HG02610 (cell line): ENCODE results near the gene TPM2.
"Not testable (repeated sequence)": the region's sequence is repeated elsewhere in the genome, so short reads cannot be mapped to it uniquely, and the experiment has no call there.

ENCODE experiments used
- ATAC-seq: cut with Tn5 transposase; IDR thresholded peaks from one replicate; pipeline ENCODE4 v1.9.1; 2021; ENCODE audit warnings: mild to moderate bottlenecking, moderate library complexity; ENCODE audit not compliant: unreplicated experiment

Gene TPM2

DNA sequence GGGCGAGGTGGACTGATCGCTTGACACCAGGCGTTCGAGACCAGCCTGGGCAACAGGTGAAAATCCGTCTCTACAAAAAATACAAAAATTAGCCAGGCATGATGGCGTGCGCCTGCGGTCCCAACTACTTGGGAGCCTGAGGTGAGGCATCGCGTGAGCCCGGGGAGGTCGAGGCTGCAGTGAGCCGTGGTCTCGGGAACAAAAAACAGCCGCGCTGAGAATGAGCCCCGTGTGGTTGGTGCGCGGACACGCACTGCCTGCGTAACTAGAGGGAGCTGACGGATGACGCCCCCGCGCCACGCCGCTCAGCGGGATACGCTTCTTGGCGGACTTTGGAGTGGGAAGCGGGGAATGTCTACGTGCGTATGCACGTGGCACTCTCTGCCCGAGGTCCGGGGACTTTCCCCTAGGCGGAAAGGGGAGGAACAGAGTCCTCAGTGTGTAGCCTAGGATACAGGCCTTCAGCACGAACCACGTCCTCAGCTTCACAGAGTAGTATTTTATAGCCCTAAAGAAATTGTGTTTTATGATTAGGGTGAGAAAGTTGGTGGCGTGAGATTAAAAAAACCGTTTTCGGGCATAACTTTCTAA, 32.1 kb downstream of the TPM2 start, which contains the start of gene RMRP:
Gene RMRP (minus strand): TSS at position 474 of the 591 bp plus-strand sequence.
- peak; percentile 86 for ATAC-seq

DNA sequence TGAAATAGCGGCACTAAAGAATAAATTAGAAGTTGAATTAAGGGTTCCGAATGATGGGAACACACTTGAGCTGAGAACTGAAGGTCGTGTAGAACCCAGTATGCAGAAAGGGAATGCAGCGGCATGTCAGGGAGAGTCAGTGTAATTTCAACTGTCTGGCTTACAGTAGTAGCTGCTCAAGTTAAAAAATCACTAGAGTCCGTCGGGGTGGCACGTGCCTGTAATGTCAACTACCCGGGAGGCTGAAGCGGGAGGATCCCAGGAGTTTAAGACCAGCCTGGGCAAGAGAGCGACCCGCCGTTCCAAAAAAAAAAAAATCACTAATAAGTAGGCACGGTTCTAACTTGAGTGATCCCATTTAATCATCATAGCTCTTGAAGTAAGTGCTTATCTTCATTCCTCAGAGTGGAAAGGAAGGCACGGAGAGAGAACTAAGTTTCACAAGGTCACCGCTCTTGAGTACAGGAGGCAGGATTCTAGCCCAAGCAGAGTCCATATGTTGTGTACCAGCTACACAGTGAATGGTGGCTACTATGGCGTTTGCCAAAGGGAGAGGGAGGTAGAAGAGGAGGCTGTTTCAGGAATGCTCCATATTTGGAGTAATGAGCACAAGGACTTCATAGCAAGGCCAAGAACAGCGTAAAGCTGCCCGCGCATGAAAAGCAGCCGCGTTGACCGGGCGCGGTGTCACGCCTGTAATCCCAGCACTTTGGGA, 32.7 kb downstream of the TPM2 start:
- no peak for ATAC-seq

DNA sequence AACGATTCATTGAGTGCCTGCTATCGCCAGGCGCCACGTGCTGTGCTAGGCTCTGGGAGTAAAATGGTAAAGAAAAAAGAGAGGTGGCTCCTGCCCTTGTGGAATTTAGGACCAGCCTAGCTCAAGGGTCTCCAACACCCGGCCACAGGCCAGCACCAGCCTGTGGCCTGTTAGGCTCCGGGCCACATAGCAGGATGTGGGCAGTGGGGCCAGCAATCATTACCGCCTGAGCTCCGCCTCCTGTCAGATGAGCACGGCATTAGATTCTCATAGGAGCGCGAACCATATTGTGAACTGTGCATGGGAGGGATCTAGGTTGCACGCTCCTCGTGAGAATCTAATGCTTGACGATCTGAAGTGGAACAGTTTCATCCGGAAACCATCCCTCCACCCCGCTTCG, 33.4 kb downstream of the TPM2 start:
- no peak for ATAC-seq

DNA sequence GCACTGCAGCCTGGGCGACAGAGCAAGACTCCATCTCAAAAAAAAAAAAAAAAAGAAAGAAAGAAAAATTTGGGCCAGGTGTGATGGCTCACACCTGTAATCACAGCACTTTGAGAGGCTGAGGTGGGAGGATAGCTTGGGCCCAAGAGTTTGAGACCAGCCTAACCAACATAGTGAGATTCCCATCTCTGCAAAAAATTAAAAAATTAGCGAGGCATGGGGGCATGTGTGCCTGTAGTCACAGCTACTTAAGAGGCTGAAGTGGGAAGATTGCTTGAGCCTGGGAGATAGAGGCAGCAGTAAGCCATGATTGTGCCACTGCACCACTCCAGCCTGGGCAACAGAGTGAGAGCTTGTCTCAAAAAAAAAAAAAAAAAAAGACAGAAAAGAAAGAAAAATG, 36.1 kb downstream of the TPM2 start:
- no peak for ATAC-seq

DNA sequence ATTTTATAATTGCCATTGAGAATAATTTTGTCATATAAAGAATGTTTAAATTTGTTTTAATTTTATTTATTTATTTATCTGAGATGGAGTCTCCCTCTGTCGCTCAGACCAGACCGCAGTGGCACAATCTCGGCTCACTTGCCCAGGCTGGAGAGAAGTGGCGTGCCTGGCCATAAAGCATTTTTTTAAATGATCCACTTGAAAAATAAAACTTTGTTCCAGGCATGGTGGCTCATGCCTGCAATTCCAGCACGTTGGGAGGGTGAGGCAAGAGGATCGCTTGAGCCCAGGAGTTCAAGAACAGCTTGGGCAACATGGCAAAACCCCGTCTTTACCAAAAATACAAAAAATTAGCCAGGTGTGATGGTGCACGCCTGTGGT, 36.9 kb downstream of the TPM2 start:
- ATAC-seq, result no peak

DNA sequence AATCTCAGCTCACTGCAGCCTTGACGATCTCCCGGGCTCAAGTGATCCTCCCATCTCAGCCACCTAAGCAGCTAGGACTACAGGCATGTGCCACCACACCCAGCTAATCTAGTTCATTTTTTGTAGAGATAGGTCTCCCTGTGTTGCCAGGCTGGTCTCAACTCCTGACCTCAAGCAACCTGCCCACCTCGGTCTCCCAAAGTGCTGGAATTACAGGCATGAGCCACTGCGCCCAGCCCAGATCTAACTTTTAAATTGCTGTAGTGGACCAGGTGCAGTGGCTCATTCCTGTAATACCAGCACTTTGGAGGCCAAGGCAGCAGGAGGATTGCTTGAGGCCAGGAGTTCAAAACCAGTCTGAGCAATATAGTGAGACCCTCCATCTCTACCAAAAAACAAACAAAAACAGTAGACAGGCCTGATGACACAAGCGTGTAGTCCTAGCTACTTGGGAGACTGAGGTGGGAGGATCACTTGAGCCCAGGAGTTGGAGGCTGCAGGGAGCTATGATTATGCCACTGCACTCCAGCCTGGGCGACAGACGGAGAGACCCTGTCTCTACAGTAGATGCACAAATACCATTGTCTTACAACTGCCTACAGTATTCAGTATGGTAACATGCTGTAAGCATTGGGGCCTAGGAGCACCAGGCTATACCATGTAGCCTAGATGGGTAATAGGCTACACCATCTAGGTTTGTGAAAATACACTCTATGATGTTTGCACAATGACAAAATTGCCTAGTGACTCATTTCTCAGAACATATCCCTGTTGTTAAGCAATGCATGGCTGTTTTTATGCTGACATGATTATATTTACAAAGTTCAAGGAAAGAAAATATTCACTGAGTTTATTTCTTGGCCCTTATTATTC, 37.5 kb downstream of the TPM2 start:
- ATAC-seq, result no peak

DNA sequence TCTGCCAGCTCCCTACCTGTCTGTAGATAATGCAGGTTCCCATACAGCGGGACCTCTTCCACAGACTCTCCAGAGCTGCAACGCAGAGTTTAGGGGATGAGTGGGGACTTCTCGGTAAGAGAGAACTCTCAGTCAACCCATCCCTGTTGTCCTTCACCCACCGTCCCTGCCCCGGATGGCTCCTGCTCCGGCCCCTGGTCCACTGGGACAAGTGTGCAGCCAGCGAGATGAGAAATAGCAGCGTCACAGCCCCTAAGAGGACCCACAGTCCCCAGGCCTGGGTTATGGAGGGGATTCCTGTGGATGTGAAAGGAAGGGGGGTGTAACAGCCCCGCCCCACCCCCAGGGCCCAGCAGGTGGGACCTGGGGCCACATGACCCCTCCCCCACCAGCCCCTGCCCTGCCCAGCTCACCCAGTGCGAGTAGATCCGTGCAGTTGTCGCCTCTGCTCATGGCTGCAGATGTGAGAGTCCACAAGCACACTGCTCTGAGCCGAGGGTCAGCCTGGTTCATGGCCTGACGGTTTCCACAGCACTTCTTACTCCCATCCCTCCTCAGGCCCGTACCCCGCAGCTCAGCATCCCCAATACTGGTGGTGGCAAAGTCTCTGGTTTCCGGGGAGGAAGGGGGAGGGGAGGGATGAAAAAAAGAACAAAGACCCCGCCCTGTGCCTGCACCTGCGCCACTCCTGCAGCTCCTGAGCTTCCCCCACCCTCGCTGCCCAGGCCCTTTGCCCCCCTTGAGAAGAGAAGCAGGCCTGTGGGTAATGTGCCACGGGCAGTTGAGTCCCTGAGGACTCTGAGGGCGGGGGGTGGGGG, 39.2 kb downstream of the TPM2 start, which contains the start of gene SIT1:
Gene SIT1 (minus strand): TSS at position 591 of the 818 bp plus-strand sequence. CDS start 78 bp downstream, at position 513.
- ATAC-seq, result no peak

DNA sequence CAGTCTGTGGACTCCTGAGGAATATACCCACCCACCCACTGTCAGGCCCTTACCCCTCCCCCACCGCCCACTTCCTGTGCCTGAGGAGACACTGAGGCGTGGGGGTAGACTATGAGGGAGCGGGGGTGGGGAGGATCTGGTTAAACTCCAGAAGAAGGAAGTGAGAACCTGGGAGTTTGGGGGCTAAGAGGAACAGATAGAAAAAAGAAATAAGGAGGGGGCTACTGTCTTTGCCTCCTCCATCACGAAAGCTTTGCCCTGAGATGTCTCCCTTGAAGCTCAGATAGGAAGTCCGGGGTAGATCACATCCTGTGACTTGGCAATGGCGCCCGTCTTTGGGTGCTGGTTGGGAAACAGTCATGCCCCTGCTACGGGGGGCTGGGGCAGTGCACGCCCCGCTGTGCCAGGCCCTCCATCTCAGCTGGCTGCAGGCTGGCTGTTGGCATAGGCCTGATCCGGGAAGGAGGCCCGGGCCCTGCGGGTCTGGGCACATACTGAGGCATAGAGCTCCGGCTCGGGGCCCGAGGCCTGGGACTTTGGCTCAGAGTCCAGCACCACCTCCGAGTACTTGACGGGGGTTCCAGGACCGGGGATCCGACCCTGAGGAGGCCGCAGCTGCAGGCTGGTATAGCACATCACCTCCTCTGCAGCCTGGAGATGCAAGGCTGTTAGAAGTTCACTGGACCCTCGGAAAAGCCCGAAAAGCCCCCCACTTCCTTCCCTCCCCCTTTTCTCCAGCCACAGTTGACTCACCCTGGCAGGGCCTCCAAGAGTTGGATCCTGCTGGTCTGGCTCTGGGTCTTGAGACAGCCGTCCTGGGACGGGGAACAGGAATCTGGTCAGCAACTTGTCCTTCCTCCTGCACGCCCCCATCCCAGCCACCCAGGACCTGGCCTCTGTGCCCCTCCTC, 40.0 kb downstream of the TPM2 start:
- ATAC-seq, result no peak

DNA sequence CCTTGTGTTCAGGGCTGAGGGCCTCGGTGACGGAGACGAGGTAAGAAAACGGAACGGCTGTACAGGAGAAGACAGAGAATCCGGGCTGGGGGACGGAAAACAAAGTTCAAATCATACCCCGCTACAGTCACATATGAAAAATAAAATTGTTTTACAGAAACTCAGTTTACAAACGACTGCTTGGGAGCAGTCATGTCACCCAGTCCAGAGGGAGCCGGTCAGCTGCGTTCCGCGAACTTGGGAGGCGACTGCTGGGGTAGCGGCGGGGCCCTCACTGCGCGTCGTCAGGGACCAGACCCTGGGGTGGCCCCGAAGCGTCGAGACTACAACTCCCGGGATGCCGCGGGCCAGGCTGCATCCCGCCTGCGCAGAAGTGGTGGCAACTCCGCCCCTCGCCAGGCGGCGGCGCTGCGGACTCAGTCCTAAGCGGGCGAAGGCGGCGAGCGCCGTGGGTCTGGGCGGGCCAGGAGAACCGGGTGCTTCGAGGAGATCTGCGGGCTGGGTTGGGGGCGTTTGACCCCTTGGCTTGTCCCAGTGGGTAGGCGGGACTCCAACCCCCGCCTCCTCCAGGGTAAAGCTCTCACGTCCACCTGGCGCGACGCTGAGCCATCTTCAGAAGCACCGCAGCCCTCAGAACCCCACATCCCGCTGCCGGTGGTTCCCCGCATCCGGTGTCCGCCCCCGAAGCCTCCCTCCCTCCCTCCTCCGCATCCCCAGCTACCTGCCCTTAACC, 43.0 kb downstream of the TPM2 start:
- ATAC-seq, result peak; percentile 82

DNA sequence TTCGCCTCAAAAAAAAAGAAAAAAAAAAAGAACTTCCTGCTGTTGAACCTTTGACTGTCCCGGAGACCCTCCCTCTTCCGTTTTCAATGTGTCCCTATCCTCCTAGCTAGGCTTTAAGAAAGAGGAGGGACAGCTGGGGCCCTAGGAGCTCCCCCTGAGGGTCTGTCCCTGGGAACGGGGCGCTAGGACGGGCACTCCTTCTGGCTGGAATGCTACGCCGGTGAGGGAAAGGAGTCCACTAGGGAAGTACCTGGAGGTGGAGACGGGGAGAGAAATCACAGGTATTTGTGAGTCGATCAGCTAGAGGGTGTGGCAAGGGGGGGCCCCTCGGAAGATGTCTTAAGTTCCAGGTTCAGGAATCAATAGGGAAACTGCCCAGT, 43.6 kb downstream of the TPM2 start:
- ATAC-seq, result peak; percentile 10

DNA sequence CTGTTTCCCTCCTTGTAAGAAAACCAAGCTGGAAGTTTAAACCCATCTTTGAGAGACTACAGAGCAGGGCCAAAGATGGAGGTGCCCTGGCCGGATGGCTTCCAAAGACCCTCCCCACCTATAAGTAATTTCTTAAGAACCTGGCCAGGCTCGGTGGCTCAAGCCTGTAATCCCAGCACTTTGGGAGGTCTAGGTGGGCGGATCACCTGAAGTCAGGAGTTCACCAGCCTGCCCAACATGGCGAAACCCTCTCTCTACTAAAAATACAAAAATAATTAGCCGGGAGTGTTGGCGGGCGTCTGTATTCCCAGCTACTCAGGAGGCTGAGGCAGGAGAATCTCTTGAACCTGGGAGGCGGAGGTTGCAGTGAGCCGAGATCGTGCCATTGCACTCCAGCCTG, 44.0 kb downstream of the TPM2 start:
- ATAC-seq, result not testable (repeated sequence)

DNA sequence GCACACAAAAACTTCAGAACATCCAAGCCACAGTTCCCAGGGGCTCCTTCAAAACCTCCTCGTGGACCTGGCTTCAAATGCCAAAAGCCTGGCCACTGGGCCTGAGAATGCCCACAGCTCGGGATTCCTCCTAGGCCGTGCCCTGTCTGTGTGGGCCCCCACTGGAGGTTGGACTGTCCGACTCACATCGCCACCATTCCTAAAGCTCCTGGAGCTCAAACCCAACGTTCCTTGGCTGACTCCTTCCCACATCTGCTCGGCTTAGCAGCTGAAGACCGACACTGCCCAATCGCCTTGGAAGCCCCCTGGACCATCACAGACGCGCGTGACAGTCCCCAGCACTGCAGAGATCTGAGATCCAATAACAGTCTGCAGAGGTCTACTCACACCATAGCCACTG, 46.7 kb downstream of the TPM2 start:
- no peak for ATAC-seq

DNA sequence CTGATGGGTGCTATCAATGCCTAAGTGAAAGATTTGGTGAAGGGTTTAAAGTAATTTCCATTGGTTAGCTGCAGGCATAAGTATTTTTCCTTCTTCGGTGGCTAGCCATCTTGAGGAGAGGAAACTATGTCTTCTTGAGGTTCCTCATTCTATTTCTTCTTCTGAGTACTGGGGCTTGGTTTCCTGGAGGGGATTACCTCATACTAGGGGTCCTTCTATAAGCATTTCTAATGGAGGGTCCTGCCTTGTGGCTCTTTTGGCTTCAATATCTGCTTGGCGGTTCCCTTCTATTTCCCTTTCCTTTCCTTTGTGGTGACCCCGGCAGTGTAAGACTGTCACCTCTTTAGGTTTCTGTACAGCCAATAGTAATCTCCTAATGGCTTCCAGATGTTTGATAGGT, 48.2 kb downstream of the TPM2 start:
- ATAC-seq, result not testable (repeated sequence)

DNA sequence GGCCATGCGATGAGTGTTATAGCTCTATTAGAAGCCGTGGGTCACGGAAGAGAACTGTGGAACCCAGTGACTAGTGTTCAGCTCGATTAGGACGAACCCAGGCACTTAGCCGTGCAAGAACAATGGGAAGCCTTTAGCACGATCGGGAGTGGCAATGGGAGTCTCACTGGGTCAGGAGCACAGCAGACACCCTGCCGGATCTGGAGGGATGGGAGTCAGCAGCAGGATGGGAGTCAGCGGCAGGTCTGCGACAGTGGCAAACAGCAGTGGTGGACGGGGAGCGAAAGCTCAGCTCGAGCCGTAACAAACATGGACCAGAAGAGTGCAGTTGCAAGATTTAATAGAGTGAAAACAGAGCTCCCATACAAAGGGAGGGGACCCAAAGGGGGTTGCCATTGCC, 49.3 kb downstream of the TPM2 start:
- not testable (repeated sequence) for ATAC-seq

DNA sequence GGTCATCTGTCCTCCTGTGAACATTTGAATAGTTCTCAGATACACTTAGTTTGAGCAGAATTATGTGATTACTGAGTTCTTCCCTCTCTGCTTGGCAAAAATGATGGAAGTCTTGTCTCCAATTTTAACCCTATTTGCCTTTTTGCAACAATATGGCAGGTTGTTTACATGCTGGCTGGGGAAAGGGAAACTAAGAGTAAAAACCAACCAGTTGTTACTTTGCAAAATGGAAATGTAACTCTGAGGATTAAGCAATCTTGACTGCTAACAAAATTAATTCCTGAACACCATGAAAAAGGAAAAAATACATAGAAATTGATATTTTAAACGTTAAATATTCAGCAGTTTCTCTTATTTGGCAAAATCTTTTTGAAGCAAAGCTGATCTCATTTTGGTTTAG, 50.1 kb downstream of the TPM2 start:
- no peak for ATAC-seq

DNA sequence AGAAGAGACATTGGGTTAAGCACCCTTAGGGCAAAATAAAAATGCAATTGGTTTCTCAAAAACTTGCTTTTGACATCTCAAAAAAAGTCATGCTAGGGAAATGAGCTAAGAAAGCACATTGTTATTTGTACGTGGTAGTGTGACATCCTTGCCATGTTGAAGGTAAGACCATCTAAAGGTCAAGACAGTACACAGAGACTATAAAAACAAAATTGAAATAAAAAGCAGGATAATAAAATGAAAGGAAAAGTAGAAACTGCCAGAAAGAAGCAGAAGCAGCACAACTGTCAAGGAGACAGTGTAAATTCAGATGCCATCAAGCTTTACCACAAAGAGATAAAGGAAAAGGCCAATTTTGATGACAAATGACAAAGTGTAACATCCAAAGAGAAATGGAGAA, 50.5 kb downstream of the TPM2 start:
- not testable (repeated sequence) for ATAC-seq

DNA sequence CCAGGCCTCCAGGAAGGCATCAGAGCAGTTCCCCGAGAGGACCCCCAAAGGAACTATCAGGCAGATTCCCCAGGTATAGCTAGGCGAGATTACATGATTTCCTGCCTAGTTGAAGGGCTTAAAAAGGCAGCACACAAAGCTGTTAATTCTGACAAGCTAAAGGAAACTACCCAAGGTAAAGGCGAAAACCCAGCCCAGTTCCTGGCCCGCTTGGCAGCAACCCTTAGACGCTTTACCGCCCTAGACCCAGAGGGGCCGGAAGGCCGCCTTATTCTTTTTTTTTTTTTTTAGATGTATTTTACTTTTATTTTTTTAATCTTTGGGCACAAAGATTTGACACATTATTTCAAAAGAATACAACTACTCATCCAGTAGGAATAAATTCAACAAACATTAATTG, 51.0 kb downstream of the TPM2 start:
- not testable (repeated sequence) for ATAC-seq

DNA sequence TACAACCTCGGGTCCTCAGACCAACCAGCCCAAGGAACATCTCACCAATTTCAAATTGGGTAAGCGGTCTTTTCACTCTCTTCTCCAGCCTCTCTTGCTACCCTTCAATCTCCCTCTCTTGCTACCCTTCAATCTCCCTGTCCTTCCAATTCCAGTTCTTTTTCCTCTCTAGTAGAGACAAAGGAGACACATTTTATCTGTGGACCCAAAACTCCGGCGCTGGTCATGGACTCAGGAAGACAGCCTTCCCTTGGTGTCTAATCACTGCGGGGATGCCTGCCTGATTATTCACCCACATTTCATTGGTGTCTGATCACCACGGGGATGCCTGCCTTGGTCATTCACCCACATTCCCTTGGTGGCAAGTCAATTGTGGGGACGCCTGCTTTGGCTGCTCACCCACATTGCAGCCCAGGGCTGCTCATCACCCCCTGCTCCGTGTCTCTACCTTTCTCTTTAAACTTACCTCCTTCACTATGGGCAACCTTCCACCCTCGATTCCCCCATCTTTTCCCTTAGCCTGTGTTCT, 52.2 kb downstream of the TPM2 start:
- not testable (repeated sequence) for ATAC-seq

DNA sequence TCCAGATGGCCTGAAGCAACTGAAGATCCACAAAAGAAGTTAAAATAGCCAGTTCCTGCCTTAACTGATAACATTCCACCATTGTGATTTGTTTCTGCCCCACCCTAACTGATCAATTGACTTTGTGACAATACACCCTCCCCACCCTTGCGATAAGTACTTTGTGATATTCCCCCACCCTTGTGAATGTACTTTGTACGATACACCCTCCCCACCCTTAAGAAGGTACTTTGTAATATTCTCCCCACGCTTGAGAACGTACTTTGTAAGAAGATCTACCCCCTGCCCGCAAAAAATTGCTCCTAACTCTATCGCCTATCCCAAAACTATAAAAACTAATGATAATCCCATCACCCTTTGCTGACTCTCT, 52.9 kb downstream of the TPM2 start:
- not testable (repeated sequence) for ATAC-seq
